ENCODE results near the gene TPD52L1. TPM values are rescaled to one million over a fixed set of nuclear protein-coding genes. Genes with fewer than 3 reads are reported as not detected.

TPD52L1 gene
- total and polyA plus RNA-seq, 2 donors (not counting 1 experiment from before 2014, with no cell fraction given), result not detected

GRCh38 chr6:125296471-125296870, 142.9 kb downstream of the TPD52L1 start:
- H3K27me3 Mint-ChIP-seq, result no peaks in the 10 kb centered on the region
- no peak overlapping the region for H3K4me3 Mint-ChIP-seq
- H3K27ac ChIP-seq (ENCODE audit: low read length in 2 of 2), result no peak overlapping the region
- WGBS (ENCODE audit: insufficient coverage), result 90% methylated on average over 1 of the region's 1 CpG
- POLR2A ChIA-PET, result no interaction called here
- H3K9ac ChIP-seq (ENCODE audit: low read length), result no peak overlapping the region
- no peaks in the 10 kb centered on the region for H3K27me3 ChIP-seq (replicated peaks in 1 of 4; ENCODE audit: control extremely low read depth in 1 of 4, control insufficient read depth in 3 of 4, insufficient read depth in 4 of 4, low read length in 3 of 4)
- H3K4me1 ChIP-seq (ENCODE audit: control insufficient read depth in 2 of 2, insufficient read depth in 2 of 2, low read length in 2 of 2), result peaks cover 16% of the 10 kb centered on the region in 2 donors
- H3K4me3 ChIP-seq (ENCODE audit: control extremely low read depth in 1 of 5, extremely low read depth in 1 of 5, insufficient read depth in 1 of 5, low read depth in 2 of 5, low read length in 4 of 5), result no peak overlapping the region
- intact Hi-C loops (cut with micrococcal nuclease), result no loop called here
- no peaks in the 10 kb centered on the region for H3K9me3 ChIP-seq (ENCODE audit: control extremely low read depth in 1 of 3, control insufficient read depth in 2 of 3, insufficient read depth in 1 of 3, low read length in 2 of 3)
- H3K4me2 ChIP-seq (replicated peaks; ENCODE audit: low read depth, low read length, poor library complexity, severe bottlenecking), result no peak overlapping the region
- H3K4me1 Mint-ChIP-seq, result peaks cover 32% of the 10 kb centered on the region
- no peaks in the 10 kb centered on the region for H3K9me3 Mint-ChIP-seq (ENCODE audit: insufficient read depth)
- TF ChIP-seq EZH2 (IDR thresholded peaks at IDR 0.05; ENCODE audit: borderline replicate concordance, insufficient read depth, low read depth, low read length, poor library complexity, severe bottlenecking) (no peak), CTCF (IDR thresholded peaks at IDR 0.05) (no peak)
- no peak overlapping the region for H2AFZ ChIP-seq (ENCODE audit: insufficient read depth, low read depth, low read length, poor library complexity, severe bottlenecking)
- peaks cover 0 to 73% of the 10 kb centered on the region in 2 experiments for H3K36me3 ChIP-seq (replicated peaks in 1 of 2; ENCODE audit: control extremely low read depth in 1 of 2, control insufficient read depth in 1 of 2, extremely low read depth in 1 of 2, insufficient read depth in 2 of 2, low read length in 1 of 2)
- CTCF ChIA-PET, result interaction anchor here (1.1 kb wide), 1 partner anchor 14 kb away, joined by 3 read pairs; no protein-coding TSS in a partner anchor
- DNase-seq, result no peak
- ATAC-seq (ENCODE audit: low read depth), result no peak
- no peak overlapping the region for H3K27ac Mint-ChIP-seq
- H4K20me1 ChIP-seq (ENCODE audit: control insufficient read depth, insufficient read depth, low read length, poor library complexity, severe bottlenecking), result peaks cover 6% of the 10 kb centered on the region
- H3K79me2 ChIP-seq (ENCODE audit: control insufficient read depth, insufficient read depth, low read length), result peaks cover 27% of the 10 kb centered on the region

- Histone ChIP-seq H2AFZ (ENCODE audit: insufficient read depth, low read depth, low read length, poor library complexity, severe bottlenecking) (no peak overlapping the region), H3K4me3 (ENCODE audit: control extremely low read depth in 1 of 5, extremely low read depth in 1 of 5, insufficient read depth in 1 of 5, low read depth in 2 of 5, low read length in 4 of 5) (no peak overlapping the region), H3K4me1 (ENCODE audit: control insufficient read depth in 2 of 2, insufficient read depth in 2 of 2, low read length in 2 of 2) (peaks cover 16% of the 10 kb centered on the region in 2 donors), H3K9ac (ENCODE audit: low read length) (no peak overlapping the region), H4K20me1 (ENCODE audit: control insufficient read depth, insufficient read depth, low read length, poor library complexity, severe bottlenecking) (peaks cover 6% of the 10 kb centered on the region), H3K4me2 (replicated peaks; ENCODE audit: low read depth, low read length, poor library complexity, severe bottlenecking) (no peak overlapping the region), H3K27me3 (replicated peaks in 1 of 4; ENCODE audit: control extremely low read depth in 1 of 4, control insufficient read depth in 3 of 4, insufficient read depth in 4 of 4, low read length in 3 of 4) (no peaks in the 10 kb centered on the region), H3K9me3 (ENCODE audit: control extremely low read depth in 1 of 3, control insufficient read depth in 2 of 3, insufficient read depth in 1 of 3, low read length in 2 of 3) (no peaks in the 10 kb centered on the region), H3K27ac (ENCODE audit: low read length in 2 of 2) (no peak overlapping the region), H3K79me2 (ENCODE audit: control insufficient read depth, insufficient read depth, low read length) (peaks cover 18% of the 10 kb centered on the region), H3K36me3 (replicated peaks in 1 of 2; ENCODE audit: control extremely low read depth in 1 of 2, control insufficient read depth in 1 of 2, extremely low read depth in 1 of 2, insufficient read depth in 2 of 2, low read length in 1 of 2) (peaks cover 0 to 48% of the 10 kb centered on the region in 2 experiments)
- Mint-ChIP-seq H3K9me3 (ENCODE audit: insufficient read depth) (no peaks in the 10 kb centered on the region), H3K27me3 (no peaks in the 10 kb centered on the region), H3K4me1 (peaks cover 45% of the 10 kb centered on the region), H3K4me3 (peak overlapping the region; percentile 6), H3K27ac (no peak overlapping the region)
- ChIA-PET CTCF (interaction anchor here (0.5 to 3.3 kb wide), 3 partner anchors 13 to 762 kb away, joined by 4 to 43 read pairs (median 15); no protein-coding TSS in a partner anchor), POLR2A (no interaction called here)
- intact Hi-C loops (cut with micrococcal nuclease), result no loop called here
- WGBS (ENCODE audit: insufficient coverage), result no CpG with 5 or more reads among the region's 3 CpGs
- ATAC-seq (ENCODE audit: low read depth) (no peak), DNase-seq (no peak)
- no peak for TF ChIP-seq EZH2 (IDR thresholded peaks at IDR 0.05; ENCODE audit: borderline replicate concordance, insufficient read depth, low read depth, low read length, poor library complexity, severe bottlenecking)
- TF ChIP-seq CTCF (IDR thresholded peaks at IDR 0.05), result no peak
Measured at GRCh38 chr6:125299257-125299656, 145.7 kb downstream of the TPD52L1 start.
